WI38 (cell line): ENCODE results near the gene PRSS3.
"Not testable (repeated sequence)": the region's sequence is repeated elsewhere in the genome, so short reads cannot be mapped to it uniquely, and the experiment has no call there.

ENCODE experiments used
- H3K4me3 ChIP-seq: 2 replicates; pipeline ENCODE4 v1.5.1; 2011; ENCODE audit warnings: low read depth, mild to moderate bottlenecking, control low read depth, low read length
- CTCF ChIP-seq: IDR thresholded peaks from 2 replicates; pipeline ENCODE4 v1.5.1; 2012; ENCODE audit warnings: low read depth, mild to moderate bottlenecking, control low read depth, low read length

PRSS3 gene

GRCh38 chr9:33795281-33795680 lies at the start of gene PRSS3:
TSS of gene PRSS3 (plus strand) at chr9:33795561. CDS start at chr9:33795574, 13 bp downstream.
- no peak within 1 kb of the TSS for H3K4me3 ChIP-seq
- no peak for TF ChIP-seq CTCF

GRCh38 chr9:33748633-33749304 lies 46.6 kb upstream of the PRSS3 start:
- TF ChIP-seq CTCF, result no peak

GRCh38 chr9:33749305-33749654 lies 46.1 kb upstream of the PRSS3 start:
- not testable (repeated sequence) for H3K4me3 ChIP-seq

More at GRCh38 chr9:33748633-33749304, 46.6 kb upstream of the PRSS3 start:
- H3K4me3 ChIP-seq, result no peak overlapping the region

- H3K4me3 ChIP-seq, result peak overlapping the region; percentile 39
- TF ChIP-seq CTCF, result no peak
Observed at GRCh38 chr9:33750307-33750838, 45.0 kb upstream of the PRSS3 start.

GRCh38 chr9:33750839-33751339 lies 44.5 kb upstream of the PRSS3 start:
- no peak for TF ChIP-seq CTCF
- peak overlapping the region; percentile 39 for H3K4me3 ChIP-seq

GRCh38 chr9:33751536-33752129 lies 43.7 kb upstream of the PRSS3 start:
- TF ChIP-seq CTCF, result no peak
- H3K4me3 ChIP-seq, result no peak overlapping the region

- no peak overlapping the region for H3K4me3 ChIP-seq
- no peak for TF ChIP-seq CTCF
Observed at GRCh38 chr9:33752130-33752637, 43.2 kb upstream of the PRSS3 start.

GRCh38 chr9:33752789-33753188 lies 42.6 kb upstream of the PRSS3 start:
- not testable (repeated sequence) for H3K4me3 ChIP-seq

GRCh38 chr9:33759648-33760047 lies 35.7 kb upstream of the PRSS3 start:
- not testable (repeated sequence) for H3K4me3 ChIP-seq
